HG03439 (cell line): ENCODE results near the gene MASTL.

Experiments used
- ATAC-seq: cut with Tn5 transposase; IDR thresholded peaks from one replicate; pipeline ENCODE4 v1.9.1; 2021; ENCODE audit warnings: mild to moderate bottlenecking, moderate library complexity; ENCODE audit not compliant: unreplicated experiment

The MASTL gene

GRCh38 chr10:27225011-27225590 lies 69.9 kb downstream of the MASTL start:
- ATAC-seq: no peak

- no peak for ATAC-seq
These were observed 70.6 kb downstream of the MASTL start for GRCh38 chr10:27225642-27226257.

- ATAC-seq: no peak
These were observed 74.9 kb downstream of the MASTL start for GRCh38 chr10:27230022-27230421.

DNA sequence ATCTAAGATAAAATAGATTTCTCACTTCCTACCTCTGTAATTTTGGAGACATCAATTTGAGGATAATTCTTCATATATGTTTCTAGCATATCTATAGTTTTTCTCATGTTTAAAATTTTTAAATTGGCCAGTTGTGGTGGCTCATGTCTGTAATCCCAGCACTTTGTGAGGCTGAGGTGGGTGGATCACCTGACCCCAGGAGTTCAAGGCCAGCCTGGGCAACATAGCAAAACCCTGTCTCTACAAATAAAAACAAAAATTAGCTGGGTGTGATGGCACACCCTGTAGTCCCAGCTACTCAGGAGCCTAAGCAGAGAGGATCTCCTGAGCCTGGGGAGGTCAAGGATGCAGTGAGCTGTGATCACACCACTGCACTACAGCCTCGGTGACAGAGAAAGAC lies 80.6 kb downstream of the MASTL start:
- no peak for ATAC-seq
